ENCODE measurements around the gene RSU1. TPM values are rescaled to one million over a fixed set of nuclear protein-coding genes. Genes with fewer than 3 reads are reported as not detected.
A peak's percentile ranks its signal among the peaks of the same experiment; 100 is the strongest.

Gene RSU1
- total RNA-seq (2022): 50.5 and 54.4 TPM in 2 replicates
- Bru-seq, nascent RNA: percentile 70 among the genes with signal in this experiment
- percentile 63 among the genes with signal in this experiment for BruChase-seq, experiment 1, labeled RNA remaining after a 6-hour chase
- percentile 63 among the genes with signal in this experiment for BruChase-seq, experiment 2, labeled RNA remaining after a 2-hour chase
- long read RNA-seq, transcript RSU1-203 (8 exons, 3,919 nt): minor isoform, 22 of 258 reads
- long read RNA-seq, transcript RSU1-205 (8 exons, 3,639 nt): minor isoform, 36 of 258 reads
- long read RNA-seq, transcript RSU1-201 (9 exons, 3,834 nt): major isoform, 178 of 258 reads
- long read RNA-seq, partial matches to known transcripts: 4 of 258 reads
- long read RNA-seq, other reads (novel, unspliced or antisense): 18 of 258 reads

GRCh38 chr10:16817125-16818019 lies at the start of gene RSU1:
RSU1 (minus strand) TSS chr10:16817424; CDS start chr10:16817081, 343 bp downstream.
- no TSS peak for BruUV-seq (replicated peaks)
- intact Hi-C loops (cut with micrococcal nuclease): no loop called here
- no peaks in the 10 kb centered on the region for H3K27me3 Mint-ChIP-seq (ENCODE audit: insufficient read depth, unreplicated experiment)
- peak; percentile 100 for DNase-seq (ENCODE audit: unreplicated experiment)
- H3K36me3 Mint-ChIP-seq (ENCODE audit: insufficient read depth, unreplicated experiment): peaks cover 14% of the 10 kb centered on the region
- no peak for TF ChIP-seq CTCF (IDR thresholded peaks at IDR 0.05; ENCODE audit: unreplicated experiment)
- ChIA-PET CTCF (interaction anchor here (0.6 to 2.1 kb wide), 4 partner anchors 10 to 438 kb away, joined by 3 to 12 read pairs (median 4); no protein-coding TSS in a partner anchor), POLR2A (interaction anchor here (0.5 to 1.8 kb wide), 19 partner anchors 11 to 1936 kb away, joined by 3 to 17 read pairs (median 3); partner anchors contain the start of genes MINDY3, STAM, TRDMT1 and VIM)
- H3K27ac Mint-ChIP-seq (ENCODE audit: low read depth, unreplicated experiment): peak within 1 kb of the TSS; percentile 74
- H3K9me3 Mint-ChIP-seq (ENCODE audit: unreplicated experiment): peaks cover 7% of the 10 kb centered on the region
- H3K4me3 Mint-ChIP-seq (ENCODE audit: unreplicated experiment): peak within 1 kb of the TSS; percentile 94
- peaks cover 17% of the 10 kb centered on the region for H3K4me1 Mint-ChIP-seq (ENCODE audit: insufficient read depth, unreplicated experiment)

- ChIA-PET CTCF (interaction anchor here (0.7 kb wide), 1 partner anchor 312 kb away, joined by 3 read pairs; no protein-coding TSS in a partner anchor), POLR2A (no interaction called here)
- Mint-ChIP-seq H3K9me3 (ENCODE audit: unreplicated experiment) (no peaks in the 10 kb centered on the region), H3K4me1 (ENCODE audit: insufficient read depth, unreplicated experiment) (no peaks in the 10 kb centered on the region), H3K36me3 (ENCODE audit: insufficient read depth, unreplicated experiment) (no peaks in the 10 kb centered on the region), H3K27ac (ENCODE audit: low read depth, unreplicated experiment) (no peak overlapping the region), H3K4me3 (ENCODE audit: unreplicated experiment) (no peak overlapping the region), H3K27me3 (ENCODE audit: insufficient read depth, unreplicated experiment) (no peaks in the 10 kb centered on the region)
- no peak for DNase-seq (ENCODE audit: unreplicated experiment)
- intact Hi-C loops (cut with micrococcal nuclease): no loop called here
- BruUV-seq (replicated peaks): no TSS peak
- TF ChIP-seq CTCF (IDR thresholded peaks at IDR 0.05; ENCODE audit: unreplicated experiment): no peak
These were observed 49.5 kb upstream of the RSU1 start for GRCh38 chr10:16866541-16867275.

- intact Hi-C loops (cut with micrococcal nuclease): no loop called here
- CTCF ChIA-PET: no interaction called here
- no peak overlapping the region for H3K4me3 Mint-ChIP-seq (ENCODE audit: unreplicated experiment)
These were observed 48.5 kb upstream of the RSU1 start for GRCh38 chr10:16865766-16866165.

More at GRCh38 chr10:16865766-16866165, 48.5 kb upstream of the RSU1 start:
- no TSS peak for BruUV-seq (replicated peaks)
- Mint-ChIP-seq H3K27ac (ENCODE audit: low read depth, unreplicated experiment) (no peak overlapping the region), H3K36me3 (ENCODE audit: insufficient read depth, unreplicated experiment) (no peaks in the 10 kb centered on the region), H3K27me3 (ENCODE audit: insufficient read depth, unreplicated experiment) (no peaks in the 10 kb centered on the region), H3K4me1 (ENCODE audit: insufficient read depth, unreplicated experiment) (no peaks in the 10 kb centered on the region), H3K9me3 (ENCODE audit: unreplicated experiment) (no peaks in the 10 kb centered on the region)
- TF ChIP-seq CTCF (IDR thresholded peaks at IDR 0.05; ENCODE audit: unreplicated experiment): no peak
- POLR2A ChIA-PET: no interaction called here
- DNase-seq (ENCODE audit: unreplicated experiment): no peak
